ENCODE data around the gene BPTF. TPM values are rescaled to one million over a fixed set of nuclear protein-coding genes. Genes with fewer than 3 reads are reported as not detected.
"Not testable (repeated sequence)": the region's sequence is repeated elsewhere in the genome, so short reads cannot be mapped to it uniquely, and the experiment has no call there.

BPTF gene
- total RNA-seq, 1 donor from 2014 or later, result 72.5 TPM

GRCh38 chr17:67993153-67993997 is 168.1 kb downstream of the BPTF start:
- intact Hi-C loops (cut with DNase I), result loop anchor here (1.0 kb wide), 1 partner anchor 27 kb away; no protein-coding TSS in a partner anchor

DNA sequence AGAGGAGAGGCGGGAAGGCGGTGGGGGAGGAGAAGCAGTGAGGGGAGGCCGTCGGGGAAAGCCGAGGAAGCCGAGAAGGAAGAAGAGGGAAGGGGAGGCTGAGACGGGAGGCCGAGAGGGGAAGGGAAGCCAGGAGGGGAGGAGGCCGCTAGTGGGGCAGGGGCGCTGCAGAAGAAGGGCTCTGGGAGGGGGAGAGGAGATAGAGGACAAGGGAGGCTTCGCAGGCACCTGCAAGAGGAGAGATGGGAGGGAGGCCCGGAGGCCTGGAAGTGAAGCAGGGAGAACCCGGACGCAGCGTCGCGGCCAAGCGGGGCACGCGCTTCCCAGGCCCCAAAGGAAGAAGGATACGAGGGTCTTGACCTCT is 168.7 kb downstream of the BPTF start:
- no peak for DNase-seq (ENCODE audit: missing footprints)
- no peak for ATAC-seq
- intact Hi-C loops (cut with DNase I), result loop anchor here (1.0 kb wide), 1 partner anchor 26 kb away; no protein-coding TSS in a partner anchor

More at GRCh38 chr17:67993153-67993997, 168.1 kb downstream of the BPTF start:
- peak; percentile 83 for ATAC-seq
- DNase-seq (ENCODE audit: missing footprints), result peak; percentile 91

- DNase-seq (ENCODE audit: missing footprints) (no peak), ATAC-seq (no peak)
- intact Hi-C loops (cut with DNase I), result no loop called here
Observed at GRCh38 chr17:67994817-67995569, 169.7 kb downstream of the BPTF start.

- intact Hi-C loops (cut with DNase I), result no loop called here
- ATAC-seq, result peak; percentile 23
- DNase-seq (ENCODE audit: missing footprints), result no peak
Observed at GRCh38 chr17:67995570-67996263, 170.4 kb downstream of the BPTF start.

DNA sequence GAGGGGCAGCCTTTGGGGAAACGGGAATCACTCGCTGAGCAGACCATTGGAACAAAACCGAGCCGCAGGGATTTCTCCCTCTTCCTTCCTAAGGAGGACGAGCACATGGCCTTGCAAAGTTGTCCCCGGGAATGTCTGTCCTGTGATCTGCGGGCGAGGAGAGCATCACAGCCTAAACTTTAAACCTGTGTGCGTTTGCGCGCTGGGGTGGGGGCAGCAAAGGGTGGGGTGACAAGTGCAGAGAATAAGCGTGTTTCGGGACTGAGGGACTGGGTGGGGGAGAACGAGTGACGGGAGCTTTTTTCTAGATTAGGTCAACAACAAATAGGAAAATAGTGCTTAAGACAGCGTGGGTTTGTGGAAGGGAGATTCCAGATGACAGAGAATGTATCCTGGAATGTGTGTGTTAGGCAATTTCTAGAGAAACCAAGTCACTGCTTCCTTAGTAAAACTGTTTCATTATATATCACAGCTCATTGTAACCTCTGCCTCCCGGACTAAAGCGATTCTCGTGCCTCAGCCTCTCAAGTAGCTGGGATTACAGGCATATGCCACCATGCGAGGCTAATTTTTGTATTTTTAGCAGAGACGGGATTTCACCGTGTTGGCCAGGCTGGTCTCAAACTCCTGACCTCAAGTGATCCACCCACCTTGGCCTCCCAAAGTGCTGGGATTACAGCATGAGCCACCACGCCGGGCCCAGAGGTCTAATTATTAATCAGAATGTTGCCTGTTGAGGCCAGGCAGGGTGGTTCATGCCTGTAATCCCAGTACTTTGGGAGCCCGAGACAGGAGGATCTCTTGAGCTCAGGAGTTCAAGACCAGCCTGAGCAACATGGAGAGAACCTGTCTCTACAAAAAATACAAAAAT is 171.2 kb downstream of the BPTF start, which contains the start of gene C17orf58:
Gene C17orf58 (minus strand): TSS at position 169 of the 871 bp plus-strand sequence. CDS start 271 bp downstream, outside the sequence.
- DNase-seq (ENCODE audit: missing footprints); intact Hi-C loops (cut with DNase I); ATAC-seq: not testable (repeated sequence)

DNA sequence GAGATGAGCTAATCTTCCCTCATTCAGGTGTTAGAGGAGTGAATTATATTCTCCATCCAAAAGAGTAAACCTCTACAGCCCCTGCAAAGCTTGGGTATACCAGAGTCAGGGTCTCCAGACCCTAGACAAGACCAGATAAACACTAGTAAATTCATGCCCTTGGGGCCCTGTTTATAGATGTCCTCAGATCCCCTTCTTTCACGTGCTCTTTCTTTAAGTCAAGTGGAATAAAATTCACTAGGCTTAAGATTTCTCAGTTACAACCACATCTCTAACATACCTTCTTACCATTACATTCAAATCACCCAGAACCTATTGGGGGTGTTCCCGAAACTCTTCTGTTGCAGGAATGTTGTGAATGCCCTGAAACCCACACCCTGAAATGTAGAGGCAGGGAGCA is 173.2 kb downstream of the BPTF start:
- intact Hi-C loops (cut with DNase I), result no loop called here
- no peak for DNase-seq (ENCODE audit: missing footprints)
- ATAC-seq, result no peak

DNA sequence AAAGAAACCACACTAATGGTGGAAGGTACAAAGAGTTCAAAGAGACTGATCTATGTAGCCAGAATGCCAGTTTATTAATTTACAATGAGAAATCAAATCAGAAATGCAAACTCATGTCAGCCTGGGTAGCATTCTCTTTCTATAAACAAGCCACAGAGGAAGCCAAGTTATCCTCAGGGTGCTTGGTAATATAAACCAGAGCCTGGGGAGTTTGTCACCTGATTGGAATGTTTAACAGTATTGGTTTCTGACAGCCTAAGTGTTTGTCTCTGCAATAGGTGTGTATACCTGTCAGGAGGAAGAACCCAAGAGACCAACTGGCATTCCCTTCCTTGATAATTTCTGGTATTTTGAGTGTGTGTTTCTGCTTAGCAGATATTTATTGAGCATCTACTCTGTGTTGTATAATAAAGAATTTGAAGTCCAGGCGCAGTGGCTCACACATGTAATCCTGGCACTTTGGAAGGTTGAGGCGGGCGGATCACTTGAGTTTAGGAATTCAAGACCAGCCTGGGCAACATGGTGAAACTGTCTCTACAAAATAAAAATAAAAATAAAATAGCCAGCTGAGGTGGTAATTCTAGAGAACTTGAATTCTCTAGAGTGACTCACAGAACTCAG is 174.1 kb downstream of the BPTF start:
- DNase-seq (ENCODE audit: missing footprints), result no peak
- intact Hi-C loops (cut with DNase I), result no loop called here
- ATAC-seq, result no peak

GRCh38 chr17:68004201-68004600 is 178.9 kb downstream of the BPTF start:
- DNase-seq (ENCODE audit: missing footprints) (no peak), ATAC-seq (no peak)
- intact Hi-C loops (cut with DNase I), result no loop called here

GRCh38 chr17:68006797-68007196 is 181.5 kb downstream of the BPTF start:
- intact Hi-C loops (cut with DNase I), result no loop called here
- ATAC-seq (peak; percentile 95), DNase-seq (ENCODE audit: missing footprints) (peak; percentile 74)

GRCh38 chr17:68011199-68011665 is 185.9 kb downstream of the BPTF start:
- peak; percentile 46 for ATAC-seq
- intact Hi-C loops (cut with DNase I), result no loop called here
- DNase-seq (ENCODE audit: missing footprints), result peak; percentile 82

GRCh38 chr17:68013385-68013784 is 188.1 kb downstream of the BPTF start:
- DNase-seq (ENCODE audit: missing footprints), result no peak
- intact Hi-C loops (cut with DNase I), result no loop called here
- no peak for ATAC-seq

GRCh38 chr17:68015081-68015723 is 189.9 kb downstream of the BPTF start:
- DNase-seq (ENCODE audit: missing footprints) (peak; percentile 53), ATAC-seq (no peak)
- intact Hi-C loops (cut with DNase I), result no loop called here

- intact Hi-C loops (cut with DNase I), result no loop called here
- ATAC-seq (no peak), DNase-seq (ENCODE audit: missing footprints) (no peak)
Observed at GRCh38 chr17:68016838-68017237, 191.5 kb downstream of the BPTF start.

- DNase-seq (ENCODE audit: missing footprints); intact Hi-C loops (cut with DNase I); ATAC-seq: not testable (repeated sequence)
Observed at GRCh38 chr17:68018493-68018892, 193.2 kb downstream of the BPTF start.

DNA sequence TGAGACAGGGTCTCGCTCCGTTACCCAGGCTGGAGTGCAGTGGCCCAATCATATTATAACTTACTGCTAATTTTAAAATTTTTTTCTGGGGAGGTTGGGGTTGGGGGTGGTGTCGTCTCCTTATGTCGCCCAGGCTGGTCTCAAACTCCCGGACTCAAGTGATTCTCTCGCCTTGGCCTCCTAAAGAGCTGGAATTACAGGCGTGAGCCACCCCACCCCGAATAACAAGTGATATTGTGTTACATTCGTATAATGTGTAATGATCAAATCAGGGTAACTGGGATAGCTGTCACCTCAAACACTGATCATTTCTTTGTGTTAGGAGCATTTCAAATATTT is 194.0 kb downstream of the BPTF start:
- ATAC-seq (no peak), DNase-seq (ENCODE audit: missing footprints) (no peak)
- intact Hi-C loops (cut with DNase I), result no loop called here

- intact Hi-C loops (cut with DNase I), result loop anchor here (1.0 kb wide), 1 partner anchor 27 kb away; no protein-coding TSS in a partner anchor
- DNase-seq (ENCODE audit: missing footprints) (peak; percentile 95), ATAC-seq (peak; percentile 98)
Observed at GRCh38 chr17:68019675-68020408, 194.5 kb downstream of the BPTF start.

DNA sequence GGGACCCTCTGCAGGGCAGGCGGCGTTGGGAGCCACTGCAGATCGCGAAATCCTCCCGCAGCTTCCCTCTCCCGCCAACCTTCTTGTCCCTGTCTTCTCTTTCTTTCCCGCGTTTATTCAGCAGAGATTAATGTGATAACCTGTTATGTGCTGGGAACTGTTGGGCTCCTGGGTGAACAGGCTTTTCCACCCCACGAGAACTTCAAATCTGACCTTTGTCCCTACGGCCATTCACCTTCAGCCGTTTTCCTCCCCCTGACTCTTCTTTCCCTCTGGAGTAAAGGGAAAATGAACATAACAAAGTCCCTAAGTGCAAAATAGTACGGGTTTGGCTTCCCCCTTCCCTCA is 195.1 kb downstream of the BPTF start:
- intact Hi-C loops (cut with DNase I), result loop anchor here (1.0 kb wide), 1 partner anchor 27 kb away; no protein-coding TSS in a partner anchor
- ATAC-seq (no peak), DNase-seq (ENCODE audit: missing footprints) (no peak)
